ENCODE measurements around the gene MAPKAPK3. TPM values are rescaled to one million over a fixed set of nuclear protein-coding genes. Genes with fewer than 3 reads are reported as not detected.

MAPKAPK3 gene
- total RNA-seq, 1 experiment from 2014 or later: 88.2 TPM

GRCh38 chr3:50586763-50587070 lies 30.2 kb upstream of the MAPKAPK3 start:
- H3K27me3 ChIP-seq (ENCODE audit: insufficient read depth, low read depth): no peaks in the 10 kb centered on the region
- H3K27ac ChIP-seq: no peak overlapping the region
- POLR2A ChIA-PET (ENCODE audit: unreplicated experiment): no interaction called here
- no peak overlapping the region for H3K4me3 ChIP-seq
- no peaks in the 10 kb centered on the region for H3K9me3 ChIP-seq (ENCODE audit: insufficient read depth, low read depth)
- H3F3A ChIP-seq (ENCODE audit: insufficient read depth, low read depth): no peaks in the 10 kb centered on the region
- H4K20me1 ChIP-seq (ENCODE audit: insufficient read depth): no peaks in the 10 kb centered on the region
- no peaks in the 10 kb centered on the region for H3K79me2 ChIP-seq (ENCODE audit: low read depth)
- no peaks in the 10 kb centered on the region for H3K36me3 ChIP-seq (ENCODE audit: low read depth)
- CTCF ChIA-PET: no interaction called here
- no peaks in the 10 kb centered on the region for H3K4me1 ChIP-seq (replicated peaks; ENCODE audit: insufficient read depth)
- no peak for TF ChIP-seq EZH2 (IDR thresholded peaks at IDR 0.05; ENCODE audit: low read depth)
- no peak overlapping the region for H3K4me2 ChIP-seq
- H2AFZ ChIP-seq: no peak overlapping the region
- no peak for DNase-seq
- no TSS peak for BruUV-seq (replicated peaks)
- no peaks in the 10 kb centered on the region for H3K9me2 ChIP-seq (ENCODE audit: insufficient read depth)
- intact Hi-C loops (cut with micrococcal nuclease; ENCODE audit: unreplicated experiment): no loop called here

DNA sequence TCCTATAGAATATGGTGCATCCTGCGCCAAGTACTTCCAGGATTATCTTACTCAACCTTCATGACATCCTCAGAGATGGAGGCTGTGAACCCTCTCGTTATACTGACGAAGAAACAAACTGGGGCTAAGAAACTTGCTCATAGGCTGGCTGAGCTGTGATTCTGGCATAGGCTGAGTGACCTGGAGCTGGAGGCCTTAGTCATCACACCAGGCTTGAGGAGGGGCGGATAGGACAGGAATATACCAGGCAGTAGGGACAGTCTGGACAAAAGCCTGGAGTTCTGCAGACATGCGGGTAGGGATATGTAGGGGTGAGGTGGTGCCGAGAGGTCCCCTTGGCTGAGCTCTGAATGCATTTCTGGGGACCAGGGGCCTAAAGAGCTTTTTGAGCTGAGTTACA lies 29.6 kb upstream of the MAPKAPK3 start:
- ChIA-PET CTCF (no interaction called here), POLR2A (ENCODE audit: unreplicated experiment) (no interaction called here)
- no peaks in the 10 kb centered on the region for H3K27me3 ChIP-seq (ENCODE audit: insufficient read depth, low read depth)
- no peaks in the 10 kb centered on the region for H3K79me2 ChIP-seq (ENCODE audit: low read depth)
- H3K4me1 ChIP-seq (replicated peaks; ENCODE audit: insufficient read depth): no peaks in the 10 kb centered on the region
- intact Hi-C loops (cut with micrococcal nuclease; ENCODE audit: unreplicated experiment): no loop called here
- no peaks in the 10 kb centered on the region for H3K9me3 ChIP-seq (ENCODE audit: insufficient read depth, low read depth)
- TF ChIP-seq EZH2 (IDR thresholded peaks at IDR 0.05; ENCODE audit: low read depth): no peak
- no peak for TF ChIP-seq CTCF (conservative IDR thresholded peaks at IDR 0.05)
- no peaks in the 10 kb centered on the region for H3K36me3 ChIP-seq (ENCODE audit: low read depth)
- H3K4me3 ChIP-seq: no peak overlapping the region
- H3F3A ChIP-seq (ENCODE audit: insufficient read depth, low read depth): no peaks in the 10 kb centered on the region
- H3K27ac ChIP-seq: no peak overlapping the region
- peak in 1 of 2 experiments; percentile 21 for DNase-seq
- no peak overlapping the region for H2AFZ ChIP-seq
- H3K9me2 ChIP-seq (ENCODE audit: insufficient read depth): no peaks in the 10 kb centered on the region
- H4K20me1 ChIP-seq (ENCODE audit: insufficient read depth): no peaks in the 10 kb centered on the region
- no TSS peak for BruUV-seq (replicated peaks)
- no peak overlapping the region for H3K4me2 ChIP-seq

DNA sequence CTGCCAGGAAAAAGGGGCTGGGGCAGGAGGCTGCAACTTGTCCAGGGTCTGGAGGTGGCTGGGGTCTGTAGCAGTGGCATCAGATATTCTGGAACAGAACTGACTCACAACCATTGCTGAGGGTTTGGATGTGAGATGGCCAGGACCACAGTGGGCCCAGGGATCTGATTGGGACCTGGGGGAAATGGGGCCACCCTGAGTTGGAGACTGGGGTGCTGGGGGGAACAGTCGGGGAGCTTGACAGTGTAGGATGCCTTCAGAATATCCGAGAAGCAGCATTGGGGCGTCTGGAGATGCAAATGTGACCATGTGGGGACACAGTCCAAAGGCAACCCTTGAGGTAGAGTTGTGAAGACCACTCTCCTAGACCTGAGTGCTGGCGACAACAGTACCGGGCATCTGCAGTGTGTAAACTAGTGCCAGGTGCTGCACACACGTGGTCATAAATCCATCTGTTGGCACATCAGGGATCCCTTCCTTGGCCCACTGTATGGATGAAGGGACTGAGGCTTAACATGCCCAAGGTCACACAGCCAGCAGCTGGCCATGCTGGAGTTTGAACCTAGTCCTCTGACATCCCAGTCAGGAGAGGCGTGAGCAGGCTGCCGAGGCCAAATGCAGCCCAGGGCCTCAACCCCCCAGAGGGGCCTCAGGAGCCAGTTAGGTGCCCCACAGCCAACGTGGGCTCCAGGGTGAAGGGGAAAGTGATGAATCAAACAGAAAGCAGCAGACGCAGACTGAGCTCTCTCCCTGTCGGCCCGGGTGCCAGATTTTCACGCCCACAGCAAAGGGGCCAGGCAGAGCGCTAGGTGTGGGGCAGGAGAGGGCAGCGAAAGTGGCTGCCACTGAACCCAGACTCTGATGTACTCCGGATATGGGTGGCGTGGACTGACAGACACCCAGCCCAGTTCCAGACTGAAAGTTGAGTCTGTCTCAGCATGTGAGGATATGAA lies 28.9 kb upstream of the MAPKAPK3 start:
- Histone ChIP-seq H4K20me1 (ENCODE audit: insufficient read depth) (no peaks in the 10 kb centered on the region), H2AFZ (no peak overlapping the region), H3K4me2 (no peak overlapping the region), H3K9me3 (ENCODE audit: insufficient read depth, low read depth) (no peaks in the 10 kb centered on the region), H3K4me1 (replicated peaks; ENCODE audit: insufficient read depth) (no peaks in the 10 kb centered on the region), H3K27me3 (ENCODE audit: insufficient read depth, low read depth) (no peaks in the 10 kb centered on the region), H3K9me2 (ENCODE audit: insufficient read depth) (no peaks in the 10 kb centered on the region), H3K4me3 (no peak overlapping the region), H3F3A (ENCODE audit: insufficient read depth, low read depth) (no peaks in the 10 kb centered on the region), H3K36me3 (ENCODE audit: low read depth) (no peaks in the 10 kb centered on the region), H3K27ac (no peak overlapping the region), H3K79me2 (ENCODE audit: low read depth) (no peaks in the 10 kb centered on the region)
- TF ChIP-seq EZH2 (IDR thresholded peaks at IDR 0.05; ENCODE audit: low read depth) (no peak), CTCF (conservative IDR thresholded peaks at IDR 0.05) (no peak)
- POLR2A ChIA-PET (ENCODE audit: unreplicated experiment): interaction anchor here (1.0 kb wide), 1 partner anchor 100 kb away, joined by 11 read pairs; no protein-coding TSS in a partner anchor
- DNase-seq: no peak
- intact Hi-C loops (cut with micrococcal nuclease; ENCODE audit: unreplicated experiment): no loop called here
- BruUV-seq (replicated peaks): no TSS peak
- CTCF ChIA-PET: no interaction called here
